A549 (cell line): ENCODE results near the gene PTGFRN.

Source experiments
- EP300 ChIP-seq, 2 experiments: fragments of >200 bp; sonication (Bioruptor Twin); formaldehyde crosslinking; IDR thresholded peaks; 2 replicates in 1 of 2; 3 replicates in 1 of 2; pipeline ENCODE4 v1.6.1; 2016 to 2017
- HOXA7 ChIP-seq: fragments of 250-450 bp; sonication (Bioruptor Pico); IDR thresholded peaks from 2 replicates; pipeline ENCODE4 v1.5.0; 2020; ENCODE audit warnings: mild to moderate bottlenecking, moderate library complexity
- RAD21 ChIP-seq, 2 experiments: fragments of >200 bp in 1 of 2; sonication (Bioruptor Twin) in 1 of 2; formaldehyde crosslinking in 1 of 2; IDR thresholded peaks in 1 of 2; conservative IDR thresholded peaks in 1 of 2; 2 replicates in 1 of 2; 3 replicates in 1 of 2; pipeline ENCODE4 v1.6.1; 2012 to 2018; ENCODE audit warnings: inconsistent platforms in 1 of 2

- TF ChIP-seq EP300 (IDR thresholded peaks at IDR 0.05) (no peak), RAD21 (conservative IDR thresholded peaks at IDR 0.05 in 1 of 2, IDR thresholded peaks at IDR 0.05 in 1 of 2) (no peak), HOXA7 (CRISPR knock-in tag) (no peak)
Observed at GRCh38 chr1:117008656-117009055, 98.9 kb downstream of the PTGFRN start.
